HL-60 (cell line): ENCODE results near the gene GH2.

Experiments
- CTCF ChIP-seq: IDR thresholded peaks from one replicate; pipeline ENCODE4 v1.5.1; 2011; ENCODE audit warnings: low read length, control low read depth, inconsistent platforms; ENCODE audit not compliant: insufficient read depth
- GABPA ChIP-seq: IDR thresholded peaks from 2 replicates; pipeline ENCODE4 v1.6.1; 2012; ENCODE audit warnings: low read depth
- POLR2AphosphoS5 ChIP-seq: IDR thresholded peaks from 2 replicates; pipeline ENCODE4 v1.6.1; 2012; ENCODE audit warnings: low read depth
- REST ChIP-seq: IDR thresholded peaks from 2 replicates; pipeline ENCODE4 v1.6.1; 2012; ENCODE audit warnings: low read depth; ENCODE audit not compliant: insufficient replicate concordance
- SPI1 ChIP-seq: IDR thresholded peaks from 2 replicates; pipeline ENCODE4 v1.6.1; 2012; ENCODE audit warnings: low read depth, mild to moderate bottlenecking, borderline replicate concordance

- TF ChIP-seq CTCF (no peak), REST (no peak), POLR2AphosphoS5 (peak; percentile 4; the same call in 1 of the 2 replicates), GABPA (no peak), SPI1 (no peak)
Measured at GRCh38 chr17:63833026-63833740, 48.6 kb downstream of the GH2 start.
